Osteoblast (primary cell): ENCODE measurements around the gene ZNF354C. TPM values are rescaled to one million over a fixed set of nuclear protein-coding genes. Genes with fewer than 3 reads are reported as not detected.
A peak's percentile ranks its signal among the peaks of the same experiment; 100 is the strongest.

ENCODE experiments used
- DNase-seq: peaks from one replicate; pipeline ENCODE4 v3.0.0; 2011; ENCODE audit warnings: low spot score, mixed read lengths; ENCODE audit not compliant: insufficient read length; ENCODE audit errors: missing footprints
- H2AFZ ChIP-seq: 2 replicates; pipeline ENCODE4 v1.6.0; 2011; ENCODE audit warnings: mild to moderate bottlenecking, low read length
- H3K27ac ChIP-seq: 2 replicates; pipeline ENCODE4 v1.5.1; 2011; ENCODE audit warnings: mild to moderate bottlenecking, low read depth, low read length, moderate library complexity
- H3K27me3 ChIP-seq: 2 replicates; pipeline ENCODE4 v1.6.0; 2012; ENCODE audit warnings: mild to moderate bottlenecking, control low read depth, inconsistent platforms, low read length, moderate library complexity; ENCODE audit not compliant: insufficient read depth
- H3K36me3 ChIP-seq: 2 replicates; pipeline ENCODE4 v1.5.1; 2011; ENCODE audit warnings: mild to moderate bottlenecking, low read length, control low read depth, moderate library complexity; ENCODE audit not compliant: insufficient read depth
- H3K4me1 ChIP-seq: 2 replicates; pipeline ENCODE4 v1.5.1; 2011; ENCODE audit warnings: mild to moderate bottlenecking, low read length, control low read depth, moderate library complexity; ENCODE audit not compliant: insufficient read depth
- H3K4me2 ChIP-seq: 2 replicates; pipeline ENCODE4 v1.6.0; 2011; ENCODE audit warnings: mild to moderate bottlenecking, low read length; ENCODE audit not compliant: insufficient read depth
- H3K4me3 ChIP-seq: fragments of 200-600 bp; sonication (generic); 3 replicates; pipeline ENCODE4 v1.5.1; 2012; ENCODE audit warnings: mild to moderate bottlenecking, low read length, inconsistent platforms; ENCODE audit not compliant: insufficient read depth
- H3K79me2 ChIP-seq: 2 replicates; pipeline ENCODE4 v1.6.0; 2012; ENCODE audit warnings: mild to moderate bottlenecking, low read length, control low read depth, inconsistent platforms; ENCODE audit not compliant: insufficient read depth
- H3K9me3 ChIP-seq: 2 replicates; pipeline ENCODE4 v1.5.1; 2011; ENCODE audit warnings: low read depth, low read length, control low read depth
- H4K20me1 ChIP-seq: 2 replicates; pipeline ENCODE4 v1.6.0; 2012; ENCODE audit warnings: mild to moderate bottlenecking, low read length, control low read depth; ENCODE audit not compliant: insufficient read depth
- total RNA-seq: library from RNA; depleted of rRNA; stranded (reverse); fragments of >200 nt; gene quantifications from 2 replicates; pipeline ENCODE4 v1.2.3, GENCODE V29; 2012
- TF ChIP-seq, protein P1 (sequence below): IDR thresholded peaks from 2 replicates; pipeline ENCODE4 v1.5.1; 2011; ENCODE audit warnings: mild to moderate bottlenecking, low read depth, low read length, moderate library complexity; ENCODE audit errors: extremely low read depth

ZNF354C gene
- total RNA-seq, 1 donor, result 7.6 TPM

DNA sequence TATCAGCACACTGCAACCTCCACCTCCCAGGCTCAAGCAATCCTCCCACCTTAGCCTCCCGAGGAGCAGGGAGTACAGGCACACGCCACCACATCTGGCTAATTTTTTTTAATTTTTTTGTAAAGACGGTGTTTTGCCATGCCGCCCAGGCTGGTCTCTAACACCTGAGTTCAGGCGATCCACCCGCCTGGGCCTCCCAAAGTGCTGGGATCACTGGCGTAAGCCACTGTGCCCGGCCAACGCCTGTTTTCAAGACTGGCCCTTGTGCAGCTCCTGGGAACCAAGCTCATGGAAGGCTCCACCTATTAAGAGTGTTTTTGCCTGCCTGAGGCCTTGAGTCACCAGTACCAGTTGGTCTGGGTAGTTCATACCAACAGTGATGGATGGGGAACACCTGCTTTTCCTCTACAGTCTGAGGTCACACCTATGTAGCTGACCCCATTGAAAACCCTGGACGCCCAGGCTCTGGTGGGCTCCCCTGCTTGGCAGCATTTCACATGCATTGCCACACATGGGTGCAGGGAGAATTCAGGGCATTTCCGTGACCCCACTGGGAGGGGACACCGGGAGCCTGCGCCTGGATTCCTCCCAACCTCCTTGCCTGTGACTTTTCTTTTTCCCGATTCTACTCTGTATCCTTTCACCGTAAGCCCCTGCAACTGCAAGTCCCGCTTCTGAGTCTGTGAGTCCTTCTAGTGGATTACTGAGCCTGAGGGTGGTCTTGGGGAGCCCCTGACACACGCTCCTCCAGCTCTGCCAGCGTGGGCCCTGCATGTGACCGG, 63.5 kb downstream of the ZNF354C start:
- Histone ChIP-seq H3K36me3 (peaks cover 55% of the 10 kb centered on the region), H3K27ac (no peak overlapping the region), H3K4me1 (no peaks in the 10 kb centered on the region), H2AFZ (no peak overlapping the region), H4K20me1 (no peaks in the 10 kb centered on the region), H3K79me2 (no peaks in the 10 kb centered on the region), H3K9me3 (no peaks in the 10 kb centered on the region), H3K4me2 (no peak overlapping the region), H3K4me3 (no peak overlapping the region), H3K27me3 (no peaks in the 10 kb centered on the region)
- peak; percentile 65 for DNase-seq
- TF ChIP-seq, protein P1, sequence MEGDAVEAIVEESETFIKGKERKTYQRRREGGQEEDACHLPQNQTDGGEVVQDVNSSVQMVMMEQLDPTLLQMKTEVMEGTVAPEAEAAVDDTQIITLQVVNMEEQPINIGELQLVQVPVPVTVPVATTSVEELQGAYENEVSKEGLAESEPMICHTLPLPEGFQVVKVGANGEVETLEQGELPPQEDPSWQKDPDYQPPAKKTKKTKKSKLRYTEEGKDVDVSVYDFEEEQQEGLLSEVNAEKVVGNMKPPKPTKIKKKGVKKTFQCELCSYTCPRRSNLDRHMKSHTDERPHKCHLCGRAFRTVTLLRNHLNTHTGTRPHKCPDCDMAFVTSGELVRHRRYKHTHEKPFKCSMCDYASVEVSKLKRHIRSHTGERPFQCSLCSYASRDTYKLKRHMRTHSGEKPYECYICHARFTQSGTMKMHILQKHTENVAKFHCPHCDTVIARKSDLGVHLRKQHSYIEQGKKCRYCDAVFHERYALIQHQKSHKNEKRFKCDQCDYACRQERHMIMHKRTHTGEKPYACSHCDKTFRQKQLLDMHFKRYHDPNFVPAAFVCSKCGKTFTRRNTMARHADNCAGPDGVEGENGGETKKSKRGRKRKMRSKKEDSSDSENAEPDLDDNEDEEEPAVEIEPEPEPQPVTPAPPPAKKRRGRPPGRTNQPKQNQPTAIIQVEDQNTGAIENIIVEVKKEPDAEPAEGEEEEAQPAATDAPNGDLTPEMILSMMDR, result no peak

DNA sequence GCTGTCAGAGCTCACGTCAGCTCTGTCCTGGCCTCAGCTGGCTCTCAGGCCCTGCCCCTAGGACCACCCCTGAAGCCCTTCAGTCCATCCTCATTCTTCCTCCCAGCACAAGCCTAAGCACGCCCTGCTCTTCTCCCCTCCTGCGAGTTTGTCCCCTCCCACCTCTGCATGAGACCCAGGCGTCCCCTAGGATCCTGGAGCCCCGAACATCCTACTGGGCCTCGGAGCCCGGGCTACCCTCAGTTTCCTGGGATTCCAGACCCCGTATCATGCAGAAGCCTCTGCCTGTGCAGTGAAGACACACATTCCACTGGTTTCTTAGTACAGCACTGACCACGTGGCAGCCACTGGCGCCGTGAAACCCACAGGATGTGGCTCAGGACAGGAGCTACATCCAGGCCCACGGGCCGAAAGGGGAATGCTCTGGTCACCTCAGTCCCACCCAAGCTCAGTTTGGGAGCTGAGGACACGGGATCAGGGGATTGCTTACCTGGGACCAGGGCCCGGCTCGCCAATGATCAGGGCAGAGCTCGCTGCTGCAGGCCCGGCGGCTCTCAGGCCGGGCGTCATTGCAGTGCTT, 64.2 kb downstream of the ZNF354C start:
- Histone ChIP-seq H3K4me2 (no peak overlapping the region), H3K9me3 (no peaks in the 10 kb centered on the region), H3K79me2 (no peaks in the 10 kb centered on the region), H3K4me3 (no peak overlapping the region), H2AFZ (no peak overlapping the region), H3K27me3 (no peaks in the 10 kb centered on the region), H4K20me1 (no peaks in the 10 kb centered on the region), H3K36me3 (peaks cover 59% of the 10 kb centered on the region), H3K4me1 (no peaks in the 10 kb centered on the region), H3K27ac (no peak overlapping the region)
- peak; percentile 35 for DNase-seq
- TF ChIP-seq, protein P1, result no peak

DNA sequence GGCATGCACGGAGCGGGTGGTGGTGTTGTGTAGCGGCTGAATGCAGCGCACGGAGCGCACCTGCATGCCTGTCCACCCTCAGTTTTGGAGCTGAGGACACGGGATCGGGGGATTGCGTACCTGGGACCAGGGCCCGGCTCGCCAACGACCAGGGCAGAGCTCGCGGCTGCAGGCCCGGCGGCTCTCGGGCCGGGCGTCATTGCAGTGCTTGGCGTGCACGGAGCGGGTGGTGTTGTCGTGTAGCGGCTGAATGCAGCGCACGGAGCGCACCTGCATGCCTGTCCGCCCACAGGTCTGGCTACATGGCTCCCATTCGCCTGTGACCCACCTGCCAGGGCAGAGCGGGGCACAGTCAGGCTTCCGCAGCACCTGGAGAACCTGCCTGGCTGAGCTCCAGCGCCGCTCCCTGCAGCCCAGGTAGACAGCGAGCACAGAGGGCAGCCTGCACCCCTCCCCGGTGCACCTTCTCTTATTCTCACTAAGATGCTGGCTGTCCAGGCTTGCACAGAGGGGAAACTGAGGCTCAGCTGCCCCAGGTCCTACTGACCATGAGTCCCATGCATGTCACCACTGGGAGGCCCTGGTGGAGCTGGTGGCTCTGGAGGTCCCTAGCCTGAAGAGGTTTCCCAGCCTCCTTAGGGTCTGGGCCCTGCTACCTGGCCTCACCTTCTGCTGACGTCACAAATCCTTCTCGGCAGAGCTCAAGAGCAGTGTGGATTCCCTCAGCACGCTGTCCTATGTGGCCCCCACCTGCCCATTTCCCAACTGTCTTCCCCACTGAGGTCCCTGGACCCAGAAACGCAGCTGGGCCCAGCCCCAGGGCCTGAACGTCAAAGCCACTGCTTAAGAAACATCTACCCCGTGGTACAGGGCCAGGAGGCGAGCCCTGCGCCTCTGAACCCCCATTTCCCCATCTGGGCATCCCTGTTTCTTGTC, 64.9 kb downstream of the ZNF354C start:
- H3K36me3 ChIP-seq, result peaks cover 67% of the 10 kb centered on the region
- DNase-seq, result peak; percentile 89
- no peaks in the 10 kb centered on the region for H3K9me3 ChIP-seq

More for the DNA sequence above, 64.9 kb downstream of the ZNF354C start:
- no peaks in the 10 kb centered on the region for H3K4me1 ChIP-seq
- H3K4me3 ChIP-seq, result no peak overlapping the region
- no peak overlapping the region for H3K27ac ChIP-seq
- H3K4me2 ChIP-seq, result no peak overlapping the region
- H3K27me3 ChIP-seq, result no peaks in the 10 kb centered on the region
- H4K20me1 ChIP-seq, result no peaks in the 10 kb centered on the region
- no peaks in the 10 kb centered on the region for H3K79me2 ChIP-seq
- TF ChIP-seq, protein P1, result no peak
- no peak overlapping the region for H2AFZ ChIP-seq
